22Rv1 (cell line): ENCODE data around the gene PRDM15.

Experiments used
- CTCF ChIP-seq: fragments of 450-650 bp; IDR thresholded peaks from 2 replicates; pipeline ENCODE4 v1.5.1; 2017; ENCODE audit warnings: mild to moderate bottlenecking
- ZFX ChIP-seq: fragments of 450-650 bp; IDR thresholded peaks from 2 replicates; pipeline ENCODE4 v1.6.1; 2017; ENCODE audit warnings: antibody characterized with exemption, borderline replicate concordance

DNA sequence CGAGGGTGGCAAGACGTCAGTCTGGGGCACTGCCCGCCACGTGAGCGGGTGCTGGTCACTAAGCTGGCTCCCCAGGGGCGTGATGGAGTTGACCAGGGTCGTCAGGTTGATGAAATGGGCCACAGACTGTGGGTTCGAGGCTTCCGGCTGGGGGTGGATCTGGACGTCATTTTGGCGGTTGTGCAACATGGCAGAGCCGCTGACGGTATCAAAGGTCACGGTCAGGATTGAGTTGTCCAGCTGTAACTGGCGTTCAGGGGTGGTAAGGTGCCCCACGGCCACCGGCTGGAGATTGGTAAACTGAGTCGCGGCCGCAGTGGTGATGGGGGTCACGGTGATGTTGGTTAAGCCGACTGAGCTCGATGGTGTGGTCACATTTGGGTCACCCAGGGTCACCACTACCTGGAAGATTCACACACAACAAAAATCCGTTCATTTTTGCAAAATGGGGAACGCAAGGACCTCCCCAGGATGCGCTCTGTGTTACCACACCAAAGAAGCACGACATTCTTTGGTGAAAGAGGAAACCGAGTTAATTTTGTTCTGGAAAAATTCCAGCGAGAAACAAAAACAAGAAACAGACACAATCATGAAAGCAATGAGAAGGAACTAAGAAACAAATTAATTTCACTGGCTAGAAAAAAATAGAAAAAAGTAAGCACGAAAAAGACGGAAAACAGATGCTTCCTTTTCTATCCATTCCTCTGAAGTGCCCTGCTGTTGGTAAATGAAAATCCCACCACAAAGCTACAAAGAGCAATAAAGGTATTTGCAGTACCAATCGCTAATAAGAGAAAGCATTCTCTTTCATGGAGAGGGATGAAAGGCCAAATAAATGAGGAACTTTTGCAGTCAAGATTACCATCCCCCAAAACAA, 77.6 kb downstream of the PRDM15 start:
- TF ChIP-seq CTCF (no peak), ZFX (no peak)
